Keratinocyte (primary cell): ENCODE results near the gene CAMK2D. TPM values are rescaled to one million over a fixed set of nuclear protein-coding genes. Genes with fewer than 3 reads are reported as not detected.

ENCODE experiments used
- DNase-seq: peaks from one replicate; pipeline ENCODE4 v3.0.0-alpha.2; 2011; ENCODE audit warnings: low read depth, missing footprints, low spot score
- FAIRE-seq: peaks from 2 replicates; lab custom pipeline; 2011; peaks lifted over from hg19 to GRCh38; lab: Jason Lieb, UNC
- H2AFZ ChIP-seq: 2 replicates; pipeline ENCODE4 v1.6.0; 2012; ENCODE audit warnings: low read length, control low read depth, inconsistent platforms; ENCODE audit not compliant: control insufficient read depth
- H3K27ac ChIP-seq: 2 replicates; pipeline ENCODE4 v1.5.1; 2011; ENCODE audit warnings: low read length; ENCODE audit not compliant: control insufficient read depth, insufficient read depth
- H3K27me3 ChIP-seq: 3 replicates; pipeline ENCODE4 v1.6.0; 2011; ENCODE audit warnings: low read length; ENCODE audit not compliant: control insufficient read depth, insufficient read depth; ENCODE audit errors: extremely low read depth
- H3K36me3 ChIP-seq, 2 experiments: 2 replicates in 1 of 2; 3 replicates in 1 of 2; pipeline ENCODE4 v1.5.1; 2011; ENCODE audit warnings: low read length in 2 of 2, mild to moderate bottlenecking in 1 of 2; ENCODE audit not compliant: control insufficient read depth in 2 of 2, insufficient read depth in 2 of 2; ENCODE audit errors: extremely low read depth in 1 of 2
- H3K4me1 ChIP-seq: 3 replicates; pipeline ENCODE4 v1.5.1; 2011; ENCODE audit warnings: low read length; ENCODE audit not compliant: control insufficient read depth, insufficient read depth; ENCODE audit errors: extremely low read depth
- H3K4me2 ChIP-seq: 3 replicates; pipeline ENCODE4 v1.6.0; 2011; ENCODE audit warnings: low read depth, low read length; ENCODE audit not compliant: control insufficient read depth, insufficient read depth; ENCODE audit errors: extremely low read depth
- H3K4me3 ChIP-seq, 3 experiments: fragments of 200-600 bp in 1 of 3; sonication (generic) in 1 of 3; 2 replicates in 2 of 3; 3 replicates in 1 of 3; pipeline ENCODE4 v1.5.1; 2011 to 2016; ENCODE audit warnings: low read length in 3 of 3, mild to moderate bottlenecking in 3 of 3, control low read depth in 2 of 3, inconsistent platforms in 1 of 3, low read depth in 1 of 3, mixed read lengths in 1 of 3, mixed run types in 1 of 3, moderate library complexity in 1 of 3; ENCODE audit not compliant: control insufficient read depth in 2 of 3, insufficient read depth in 2 of 3; ENCODE audit errors: extremely low read depth in 1 of 3
- H3K79me2 ChIP-seq: 2 replicates; pipeline ENCODE4 v1.6.0; 2012; ENCODE audit warnings: low read length; ENCODE audit not compliant: control insufficient read depth, insufficient read depth
- H3K9ac ChIP-seq: 3 replicates; pipeline ENCODE4 v1.6.0; 2011; ENCODE audit warnings: low read length; ENCODE audit not compliant: control insufficient read depth, insufficient read depth; ENCODE audit errors: extremely low read depth
- H3K9me1 ChIP-seq: 3 replicates; pipeline ENCODE4 v1.6.0; 2011; ENCODE audit warnings: low read length; ENCODE audit not compliant: control insufficient read depth, insufficient read depth; ENCODE audit errors: extremely low read depth
- H3K9me3 ChIP-seq: 2 replicates; pipeline ENCODE4 v1.5.1; 2012; ENCODE audit warnings: low read depth, low read length; ENCODE audit not compliant: control insufficient read depth
- H4K20me1 ChIP-seq: 3 replicates; pipeline ENCODE4 v1.6.0; 2011; ENCODE audit warnings: low read length; ENCODE audit not compliant: control insufficient read depth, insufficient read depth; ENCODE audit errors: extremely low read depth
- CTCF ChIP-seq, 3 experiments: IDR thresholded peaks in 1 of 3; conservative IDR thresholded peaks in 1 of 3; optimal IDR thresholded peaks in 1 of 3; 2 replicates in 2 of 3; 3 replicates in 1 of 3; pipeline versions ENCODE3 to v1.5.1; 2011; ENCODE audit warnings: low read length in 3 of 3, mild to moderate bottlenecking in 3 of 3, moderate library complexity in 2 of 3, control low read depth in 1 of 3, inconsistent platforms in 1 of 3; ENCODE audit not compliant: insufficient read depth in 2 of 3; ENCODE audit errors: extremely low read depth in 1 of 3
- EZH2 ChIP-seq: IDR thresholded peaks from one replicate; pipeline ENCODE4 v1.6.1; 2012; ENCODE audit warnings: inconsistent platforms, mild to moderate bottlenecking, low read length, moderate library complexity
- dilution Hi-C: fragments of 300-500 bp; cut with MboI; formaldehyde crosslinking; loops from one replicate; pipeline ENCODE4 v1.7.0; 2020; ENCODE audit warnings: low sequenced_read_pairs; ENCODE audit not compliant: extremely low pct_ligation_motif_present
- polyA plus RNA-seq, 5 experiments: library from polyadenylated mRNA; depleted of rRNA in 3 of 5; stranded (reverse) in 3 of 5; stranded (forward) in 1 of 5; unstranded in 1 of 5; fragments of >200 nt; gene quantifications; 1 replicate in 1 of 5; 2 replicates in 3 of 5; 3 replicates in 1 of 5; pipeline versions ENCODE4 v1.2.1 to v1.2.3, GENCODE V29; 2011 to 2012; ENCODE audit warnings: missing spikeins in 2 of 5, low read depth in 1 of 5, low replicate concordance in 1 of 5

Gene CAMK2D
- polyA plus RNA-seq, 1 donor (not counting 4 experiments of a cell fraction or from before 2014, with no cell fraction given) = 18.8 TPM

GRCh38 chr4:113772319-113772718, 10.8 kb upstream of the CAMK2D start:
- TF ChIP-seq CTCF (optimal IDR thresholded peaks at IDR 0.05 in 1 of 3, IDR thresholded peaks at IDR 0.05 in 1 of 3, conservative IDR thresholded peaks at IDR 0.05 in 1 of 3; ENCODE audit: extremely low read depth in 1 of 3, insufficient read depth in 2 of 3, low read length in 3 of 3) = no peak
- TF ChIP-seq EZH2 = no peak
- Histone ChIP-seq H3K27ac (no peak overlapping the region), H4K20me1 (no peaks in the 10 kb centered on the region), H2AFZ (no peak overlapping the region), H3K9me3 (peaks cover 2% of the 10 kb centered on the region), H3K9me1 (no peaks in the 10 kb centered on the region), H3K4me1 (no peaks in the 10 kb centered on the region), H3K27me3 (no peaks in the 10 kb centered on the region), H3K4me2 (no peak overlapping the region), H3K9ac (no peak overlapping the region), H3K79me2 (no peaks in the 10 kb centered on the region), H3K4me3 (no peak overlapping the region), H3K36me3 (no peaks in the 10 kb centered on the region)
- DNase-seq (no peak), FAIRE-seq (no peak)
- dilution Hi-C loops = no loop called here

GRCh38 chr4:113769744-113770143, 8.2 kb upstream of the CAMK2D start:
- Histone ChIP-seq H3K9me1 (no peaks in the 10 kb centered on the region), H3K4me3 (no peak overlapping the region), H3K4me2 (no peak overlapping the region), H3K79me2 (no peaks in the 10 kb centered on the region), H3K36me3 (no peaks in the 10 kb centered on the region), H4K20me1 (no peaks in the 10 kb centered on the region), H2AFZ (no peak overlapping the region), H3K9me3 (peaks cover 2% of the 10 kb centered on the region), H3K4me1 (no peaks in the 10 kb centered on the region), H3K27me3 (no peaks in the 10 kb centered on the region), H3K27ac (no peak overlapping the region), H3K9ac (no peak overlapping the region)
- DNase-seq = no peak
- no peak for FAIRE-seq
- no peak for TF ChIP-seq CTCF (optimal IDR thresholded peaks at IDR 0.05 in 1 of 3, IDR thresholded peaks at IDR 0.05 in 1 of 3, conservative IDR thresholded peaks at IDR 0.05 in 1 of 3; ENCODE audit: extremely low read depth in 1 of 3, insufficient read depth in 2 of 3, low read length in 3 of 3)
- no peak for TF ChIP-seq EZH2
- dilution Hi-C loops = no loop called here
